ENCODE data around the gene CEP152.

Gene CEP152

GRCh38 chr15:48718646-48719045 is 92.2 kb downstream of the CEP152 start:
- no peaks in the 10 kb centered on the region for H3K27me3 ChIP-seq (ENCODE audit: insufficient read depth, poor library complexity, severe bottlenecking)
- H3K27ac ChIP-seq (replicated peaks) = no peak overlapping the region
- TF ChIP-seq, protein P1, sequence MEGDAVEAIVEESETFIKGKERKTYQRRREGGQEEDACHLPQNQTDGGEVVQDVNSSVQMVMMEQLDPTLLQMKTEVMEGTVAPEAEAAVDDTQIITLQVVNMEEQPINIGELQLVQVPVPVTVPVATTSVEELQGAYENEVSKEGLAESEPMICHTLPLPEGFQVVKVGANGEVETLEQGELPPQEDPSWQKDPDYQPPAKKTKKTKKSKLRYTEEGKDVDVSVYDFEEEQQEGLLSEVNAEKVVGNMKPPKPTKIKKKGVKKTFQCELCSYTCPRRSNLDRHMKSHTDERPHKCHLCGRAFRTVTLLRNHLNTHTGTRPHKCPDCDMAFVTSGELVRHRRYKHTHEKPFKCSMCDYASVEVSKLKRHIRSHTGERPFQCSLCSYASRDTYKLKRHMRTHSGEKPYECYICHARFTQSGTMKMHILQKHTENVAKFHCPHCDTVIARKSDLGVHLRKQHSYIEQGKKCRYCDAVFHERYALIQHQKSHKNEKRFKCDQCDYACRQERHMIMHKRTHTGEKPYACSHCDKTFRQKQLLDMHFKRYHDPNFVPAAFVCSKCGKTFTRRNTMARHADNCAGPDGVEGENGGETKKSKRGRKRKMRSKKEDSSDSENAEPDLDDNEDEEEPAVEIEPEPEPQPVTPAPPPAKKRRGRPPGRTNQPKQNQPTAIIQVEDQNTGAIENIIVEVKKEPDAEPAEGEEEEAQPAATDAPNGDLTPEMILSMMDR (IDR thresholded peaks at IDR 0.05; ENCODE audit: insufficient read depth, low read length) = no peak
- TF ChIP-seq SPI1 (IDR thresholded peaks at IDR 0.05; ENCODE audit: borderline replicate concordance, low read depth) = no peak
- TF ChIP-seq REST (IDR thresholded peaks at IDR 0.05; ENCODE audit: insufficient replicate concordance, low read depth) = no peak
- TF ChIP-seq POLR2AphosphoS5 (IDR thresholded peaks at IDR 0.05; ENCODE audit: low read depth) = no peak
- TF ChIP-seq GABPA (IDR thresholded peaks at IDR 0.05; ENCODE audit: low read depth) = no peak

DNA sequence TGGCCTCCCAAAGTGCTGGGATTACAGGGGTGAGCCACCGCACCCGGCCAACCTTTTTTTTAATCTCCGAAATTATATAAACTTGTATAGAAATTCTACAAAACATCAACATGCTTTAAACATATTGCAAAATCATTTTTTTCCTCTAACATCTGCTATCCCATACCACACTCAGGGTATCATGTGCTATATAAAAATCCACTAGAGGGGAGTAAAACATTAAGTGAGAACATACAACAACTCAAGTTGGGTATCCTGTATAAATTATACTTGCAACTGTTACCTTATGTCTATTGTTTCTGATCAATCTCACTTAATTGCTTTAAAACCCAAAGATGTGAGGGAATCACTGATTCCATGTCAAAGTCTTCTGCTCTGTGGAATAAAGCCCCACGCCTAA is 93.4 kb downstream of the CEP152 start:
- no peak for DNase-seq (ENCODE audit: low read depth in 1 of 2, low spot score in 1 of 2)
- Histone ChIP-seq H3K4me3 (replicated peaks; ENCODE audit: insufficient read depth, low read length) (no peak overlapping the region), H3K27ac (replicated peaks) (no peak overlapping the region), H3K27me3 (ENCODE audit: insufficient read depth, poor library complexity, severe bottlenecking) (no peaks in the 10 kb centered on the region)
- TF ChIP-seq GABPA (IDR thresholded peaks at IDR 0.05; ENCODE audit: low read depth) = no peak

More at GRCh38 chr15:48718646-48719045, 92.2 kb downstream of the CEP152 start:
- H3K4me3 ChIP-seq (replicated peaks; ENCODE audit: insufficient read depth, low read length) = no peak overlapping the region
- DNase-seq (ENCODE audit: low read depth in 1 of 2, low spot score in 1 of 2) = no peak

GRCh38 chr15:48712546-48712945 is 98.3 kb downstream of the CEP152 start:
- DNase-seq (ENCODE audit: low read depth in 1 of 2, low spot score in 1 of 2) = no peak
- Histone ChIP-seq H3K27ac (replicated peaks) (no peak overlapping the region), H3K4me3 (replicated peaks; ENCODE audit: insufficient read depth, low read length) (no peak overlapping the region), H3K27me3 (ENCODE audit: insufficient read depth, poor library complexity, severe bottlenecking) (no peaks in the 10 kb centered on the region)
- TF ChIP-seq GABPA (IDR thresholded peaks at IDR 0.05; ENCODE audit: low read depth) (no peak), POLR2AphosphoS5 (IDR thresholded peaks at IDR 0.05; ENCODE audit: low read depth) (no peak), SPI1 (IDR thresholded peaks at IDR 0.05; ENCODE audit: borderline replicate concordance, low read depth) (no peak), REST (IDR thresholded peaks at IDR 0.05; ENCODE audit: insufficient replicate concordance, low read depth) (no peak)
- TF ChIP-seq, protein P1 (IDR thresholded peaks at IDR 0.05; ENCODE audit: insufficient read depth, low read length) = no peak

GRCh38 chr15:48710952-48711495 is 99.8 kb downstream of the CEP152 start:
- Histone ChIP-seq H3K27ac (replicated peaks) (peak overlapping the region; percentile 39; the same call in 1 of the 2 replicates), H3K4me3 (replicated peaks; ENCODE audit: insufficient read depth, low read length) (no peak overlapping the region), H3K27me3 (ENCODE audit: insufficient read depth, poor library complexity, severe bottlenecking) (no peaks in the 10 kb centered on the region)
- TF ChIP-seq REST (IDR thresholded peaks at IDR 0.05; ENCODE audit: insufficient replicate concordance, low read depth) = no peak
- no peak for TF ChIP-seq SPI1 (IDR thresholded peaks at IDR 0.05; ENCODE audit: borderline replicate concordance, low read depth)
- no peak for TF ChIP-seq GABPA (IDR thresholded peaks at IDR 0.05; ENCODE audit: low read depth)
- TF ChIP-seq POLR2AphosphoS5 (IDR thresholded peaks at IDR 0.05; ENCODE audit: low read depth) = no peak
- peak; percentile 22 to 74 for DNase-seq (ENCODE audit: low read depth in 1 of 2, low spot score in 1 of 2)
